Jurkat, Clone E6-1 (cell line): ENCODE data around the gene SELENOI.

Experiments used
- DNase-seq: peaks from one replicate; pipeline ENCODE4 v3.0.0-alpha.2; 2011; ENCODE audit warnings: low read depth, low spot score
- H3K4me3 ChIP-seq: 2 replicates; pipeline ENCODE4 v1.5.1; 2011; ENCODE audit warnings: mild to moderate bottlenecking, low read length, control low read depth, moderate library complexity

SELENOI gene

GRCh38 chr2:26396734-26397298 lies 50.9 kb downstream of the SELENOI start:
- DNase-seq: peak; percentile 57
- H3K4me3 ChIP-seq: no peak overlapping the region

DNA sequence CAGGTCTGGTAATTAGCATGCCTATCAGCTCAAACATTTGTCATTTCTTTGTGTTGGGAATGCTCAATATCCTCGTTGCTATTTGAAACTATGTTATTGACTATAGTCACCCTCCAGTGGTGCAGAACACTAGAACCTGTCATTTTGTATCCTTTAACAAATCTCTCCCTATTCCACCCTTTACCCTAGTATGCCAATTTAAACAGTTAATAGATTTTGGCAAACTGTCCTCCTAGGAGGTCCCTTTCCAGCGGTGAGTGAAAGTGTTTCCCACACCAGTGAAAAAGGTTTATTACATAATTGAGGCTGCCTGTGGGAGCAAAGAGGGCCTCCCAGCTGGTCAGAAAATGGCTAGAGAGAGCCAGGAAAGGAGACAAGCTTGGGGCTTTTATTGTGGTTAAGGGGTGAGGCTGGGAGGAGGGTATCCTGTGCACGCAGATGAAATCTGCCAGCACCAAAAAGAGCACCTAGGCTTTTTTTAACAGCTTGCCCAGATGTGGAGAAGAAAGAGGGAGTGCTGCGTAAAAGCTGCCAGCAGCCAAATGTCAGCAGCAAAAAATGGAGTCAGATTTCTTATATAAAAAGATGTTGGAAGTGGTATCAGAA lies 53.9 kb downstream of the SELENOI start:
- DNase-seq: peak; percentile 8
- H3K4me3 ChIP-seq: no peak overlapping the region

- no peak overlapping the region for H3K4me3 ChIP-seq
- no peak for DNase-seq
Measured at GRCh38 chr2:26400723-26401122, 54.8 kb downstream of the SELENOI start.

DNA sequence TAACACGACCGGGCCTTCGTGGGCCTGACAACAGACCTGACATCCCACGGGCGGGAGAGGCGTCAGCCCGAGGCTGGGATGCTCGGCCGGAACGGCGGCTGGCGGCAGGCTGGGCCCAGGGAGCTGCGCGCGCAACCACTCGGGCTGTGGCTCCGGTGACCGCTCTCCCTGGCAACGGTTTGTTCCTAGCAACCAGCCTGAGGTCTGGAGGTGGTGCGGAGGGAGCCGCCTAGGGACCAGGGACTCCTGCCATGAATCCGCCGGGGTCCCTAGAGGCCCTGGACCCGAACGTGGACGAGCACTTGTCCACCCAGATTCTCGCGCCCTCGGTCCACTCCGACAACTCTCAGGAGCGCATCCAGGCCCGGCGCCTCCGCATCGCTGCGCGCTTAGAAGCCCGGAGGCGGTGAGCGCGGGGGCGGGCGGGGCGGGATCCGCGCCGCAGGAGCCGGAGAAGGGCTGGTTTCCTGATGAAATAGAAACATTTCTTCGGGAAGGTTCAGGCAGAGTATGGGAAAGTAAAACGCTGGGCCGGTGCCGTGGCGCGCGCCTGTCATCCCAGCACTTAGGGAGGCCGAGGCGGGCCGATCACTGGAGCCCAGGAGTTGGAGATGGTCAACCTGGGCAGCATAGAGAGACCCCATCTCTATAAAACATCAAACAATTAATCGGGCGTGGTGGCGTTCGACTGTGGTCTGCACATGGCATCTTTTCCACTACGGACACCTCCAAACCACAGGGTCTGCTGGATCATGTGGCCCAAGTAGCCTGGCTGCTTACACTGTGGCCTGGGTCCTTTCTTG lies 56.0 kb downstream of the SELENOI start, which contains the start of gene DRC1:
Gene DRC1 (plus strand): TSS at position 182 of the 803 bp plus-strand sequence. CDS start 70 bp downstream, at position 252.
- H3K4me3 ChIP-seq: no peak within 1 kb of the TSS
- no peak for DNase-seq

DNA sequence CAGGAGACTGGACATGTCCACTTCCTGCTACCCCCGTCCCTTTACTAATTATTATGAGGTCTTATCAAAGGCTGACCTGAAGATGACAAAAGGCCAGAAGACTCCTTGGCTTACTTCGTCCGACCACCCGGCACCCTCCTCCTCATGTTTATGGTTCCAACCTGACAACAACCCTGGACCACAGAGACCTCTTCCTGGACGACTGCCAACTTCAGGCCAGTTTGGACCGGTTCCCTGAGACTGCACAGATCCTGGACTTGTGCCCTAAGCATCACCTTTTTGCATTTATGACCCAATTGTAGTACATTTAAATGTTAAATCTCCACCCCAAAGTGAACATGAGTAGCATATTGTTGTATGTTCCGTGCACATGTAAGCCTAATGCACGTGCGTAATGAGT lies 61.6 kb downstream of the SELENOI start:
- no peak overlapping the region for H3K4me3 ChIP-seq
- no peak for DNase-seq

- H3K4me3 ChIP-seq: no peak overlapping the region
- no peak for DNase-seq
Measured at GRCh38 chr2:26409785-26410184, 63.8 kb downstream of the SELENOI start.

DNA sequence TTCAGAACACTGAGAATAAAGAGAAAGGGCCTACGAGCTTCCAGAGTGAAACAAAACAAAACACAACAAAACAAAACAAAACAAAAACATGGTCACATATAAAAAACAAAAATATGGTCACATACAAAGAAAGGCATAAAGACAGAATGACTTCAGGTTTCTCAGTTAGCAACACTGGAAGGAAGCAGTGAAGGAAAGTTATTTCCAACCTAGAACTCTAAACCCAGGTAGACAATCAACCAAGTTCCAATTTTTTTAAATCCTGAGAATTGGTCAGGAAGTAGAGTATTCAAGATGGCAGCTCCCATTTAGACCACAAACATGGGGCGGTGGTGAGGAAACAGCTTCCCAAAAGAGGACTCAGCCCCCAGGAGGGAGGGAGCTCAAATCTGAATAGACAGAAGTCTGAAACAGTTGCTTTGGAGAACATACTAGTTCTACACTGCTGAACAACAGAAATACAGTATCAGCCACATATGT lies 64.9 kb downstream of the SELENOI start:
- H3K4me3 ChIP-seq: no peak overlapping the region
- no peak for DNase-seq

DNA sequence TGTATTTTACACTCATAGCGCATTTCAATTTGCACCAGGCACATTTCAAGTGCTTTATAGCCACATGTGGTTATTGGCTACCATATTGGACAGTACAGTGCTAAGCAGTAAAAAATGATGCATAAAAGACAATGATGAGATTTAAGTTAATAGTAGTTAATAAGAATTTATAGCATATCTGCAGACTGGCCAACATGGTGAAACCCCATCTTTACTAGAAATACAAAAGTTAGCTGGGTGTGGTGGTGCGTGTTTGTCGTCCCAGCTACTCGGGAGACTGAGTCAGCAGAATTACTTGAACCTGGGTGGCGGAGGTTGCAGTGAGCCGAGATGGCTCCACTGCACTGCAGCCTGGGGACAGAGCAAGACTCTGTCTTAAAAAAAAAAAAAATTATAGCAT lies 65.5 kb downstream of the SELENOI start:
- no peak overlapping the region for H3K4me3 ChIP-seq
- DNase-seq: no peak

GRCh38 chr2:26412091-26412673 lies 66.2 kb downstream of the SELENOI start:
- H3K4me3 ChIP-seq: no peak overlapping the region
- no peak for DNase-seq

GRCh38 chr2:26414311-26414710 lies 68.4 kb downstream of the SELENOI start:
- no peak for DNase-seq
- H3K4me3 ChIP-seq: no peak overlapping the region

DNA sequence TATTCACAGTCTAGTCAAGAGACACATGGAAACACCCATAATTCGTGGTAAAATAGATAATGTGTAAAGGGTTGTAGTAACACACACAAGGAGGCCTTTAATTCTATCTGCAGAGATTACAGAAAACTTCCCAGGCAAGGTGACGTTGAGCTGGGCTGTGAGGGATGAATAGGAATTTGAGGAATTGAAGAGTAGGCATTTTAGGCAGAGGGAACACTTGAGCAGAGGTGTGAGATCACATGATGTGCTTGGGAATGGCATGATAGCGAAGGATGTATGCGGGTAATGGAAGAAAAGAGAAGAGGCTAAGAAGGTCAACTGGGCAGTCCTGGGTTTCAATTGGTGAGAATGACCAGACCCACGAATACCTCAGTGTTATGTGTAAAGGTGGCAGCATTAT lies 76.0 kb downstream of the SELENOI start:
- DNase-seq: no peak
- H3K4me3 ChIP-seq: no peak overlapping the region

- DNase-seq: no peak
- H3K4me3 ChIP-seq: no peak overlapping the region
Measured at GRCh38 chr2:26422947-26423629, 77.1 kb downstream of the SELENOI start.

DNA sequence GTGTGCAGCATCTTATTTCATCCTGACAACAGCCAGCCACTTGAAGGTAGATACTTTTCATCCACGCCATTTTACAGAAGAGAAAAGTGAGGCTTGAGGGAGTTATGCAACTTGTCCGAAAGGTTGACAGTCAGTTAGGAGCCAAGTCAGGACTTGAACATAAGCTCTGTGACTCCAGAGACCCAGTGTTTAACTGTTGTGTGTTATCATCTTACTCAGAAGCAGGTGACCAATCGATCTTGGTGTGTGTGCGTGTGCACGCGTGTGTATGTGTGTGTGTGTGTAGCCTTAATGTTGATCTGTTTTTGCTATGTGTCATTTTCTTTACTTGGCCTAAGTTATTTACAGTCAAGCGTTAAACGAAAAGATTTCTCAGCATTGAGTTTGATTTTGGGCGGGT lies 77.8 kb downstream of the SELENOI start:
- H3K4me3 ChIP-seq: no peak overlapping the region
- DNase-seq: no peak

- no peak for DNase-seq
- no peak overlapping the region for H3K4me3 ChIP-seq
Measured at GRCh38 chr2:26424221-26424620, 78.3 kb downstream of the SELENOI start.

- no peak overlapping the region for H3K4me3 ChIP-seq
Measured at GRCh38 chr2:26428846-26429245, 82.9 kb downstream of the SELENOI start.

DNA sequence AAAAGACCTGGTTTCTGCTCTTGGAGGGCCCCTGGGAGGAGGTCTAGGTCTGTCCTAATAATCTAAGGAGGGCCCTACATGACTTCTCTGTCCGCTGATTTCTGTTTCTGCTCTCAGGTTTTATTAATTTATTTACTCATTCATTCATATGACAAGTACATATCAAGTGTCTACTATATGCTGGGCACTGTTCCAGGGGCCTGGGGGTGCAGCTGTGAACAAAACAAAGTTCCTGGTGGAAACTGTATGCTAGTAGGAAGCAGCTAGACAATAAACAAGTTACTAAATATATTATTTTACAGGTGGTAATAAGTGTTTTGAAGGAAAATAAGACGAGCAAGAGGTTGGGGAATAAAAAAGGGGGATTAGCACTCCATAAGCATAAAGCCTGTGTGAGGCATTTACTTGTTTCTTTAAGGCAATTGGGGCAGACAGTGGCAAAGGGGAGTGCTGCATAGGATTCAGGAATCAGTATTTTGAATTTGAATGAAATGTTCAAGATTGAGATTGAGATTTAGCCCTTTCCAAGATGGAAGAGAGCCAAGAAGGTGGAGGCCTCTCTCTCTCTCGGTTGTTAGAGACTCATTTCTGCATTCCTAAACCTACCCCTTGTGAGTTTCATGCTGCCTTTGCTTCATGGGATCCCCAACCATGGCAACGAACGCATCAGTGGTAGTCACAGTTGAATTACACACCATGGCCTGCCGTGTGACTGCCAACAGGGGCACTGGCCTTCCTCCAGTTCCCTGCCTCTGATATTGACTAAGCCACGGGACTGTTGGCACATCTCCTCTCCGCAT lies 84.0 kb downstream of the SELENOI start:
- no peak overlapping the region for H3K4me3 ChIP-seq
- no peak for DNase-seq

More at GRCh38 chr2:26428846-26429245, 82.9 kb downstream of the SELENOI start:
- no peak for DNase-seq

DNA sequence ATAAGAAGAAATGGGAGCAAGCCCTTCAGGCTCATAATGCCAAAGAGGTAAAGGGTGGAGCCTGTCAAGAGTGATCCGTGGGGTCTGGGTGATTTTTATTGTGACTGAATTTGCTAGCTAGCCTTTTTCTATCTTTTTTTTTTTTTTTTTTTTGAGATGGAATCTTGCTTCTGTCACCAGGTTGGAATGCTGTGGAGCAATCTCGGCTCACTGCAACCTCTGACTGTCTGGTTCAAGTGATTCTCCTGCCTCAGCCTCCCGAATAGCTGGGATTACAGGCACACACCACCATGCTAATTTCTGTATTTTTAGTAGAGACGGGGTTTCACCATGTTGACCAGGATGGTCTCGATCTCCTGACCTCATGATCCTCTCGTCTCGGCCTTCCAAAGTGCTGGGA lies 84.9 kb downstream of the SELENOI start:
- DNase-seq: no peak
- no peak overlapping the region for H3K4me3 ChIP-seq

- no peak for DNase-seq
- H3K4me3 ChIP-seq: no peak overlapping the region
Measured at GRCh38 chr2:26432363-26432762, 86.4 kb downstream of the SELENOI start.

GRCh38 chr2:26432859-26433258 lies 86.9 kb downstream of the SELENOI start:
- no peak for DNase-seq

More at GRCh38 chr2:26432859-26433258, 86.9 kb downstream of the SELENOI start:
- H3K4me3 ChIP-seq: no peak overlapping the region
